HG02642 (cell line): ENCODE measurements around the gene REV1.

Experiments used
- ATAC-seq: cut with Tn5 transposase; IDR thresholded peaks from one replicate; pipeline ENCODE4 v1.9.1; 2021; ENCODE audit warnings: mild to moderate bottlenecking; ENCODE audit not compliant: unreplicated experiment, poor library complexity

The REV1 gene

DNA sequence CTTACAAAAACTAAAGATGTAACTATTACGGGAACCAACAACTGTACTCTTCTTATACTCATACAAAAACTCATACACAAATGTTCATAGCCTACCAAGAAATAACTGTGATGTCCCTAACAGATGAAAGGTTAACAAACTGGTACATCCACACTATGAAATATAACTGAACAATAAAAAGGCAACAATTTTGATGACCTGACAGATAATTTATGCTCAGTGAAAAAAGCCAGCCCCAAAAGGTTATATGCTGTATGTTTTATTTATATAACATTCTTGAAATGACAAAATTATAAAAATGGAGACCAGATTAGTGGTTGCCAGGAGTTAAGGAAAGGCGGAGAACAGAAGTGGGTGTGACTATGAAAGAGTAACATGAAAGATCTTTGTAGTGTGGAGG lies 31.3 kb downstream of the REV1 start:
- ATAC-seq = no peak

DNA sequence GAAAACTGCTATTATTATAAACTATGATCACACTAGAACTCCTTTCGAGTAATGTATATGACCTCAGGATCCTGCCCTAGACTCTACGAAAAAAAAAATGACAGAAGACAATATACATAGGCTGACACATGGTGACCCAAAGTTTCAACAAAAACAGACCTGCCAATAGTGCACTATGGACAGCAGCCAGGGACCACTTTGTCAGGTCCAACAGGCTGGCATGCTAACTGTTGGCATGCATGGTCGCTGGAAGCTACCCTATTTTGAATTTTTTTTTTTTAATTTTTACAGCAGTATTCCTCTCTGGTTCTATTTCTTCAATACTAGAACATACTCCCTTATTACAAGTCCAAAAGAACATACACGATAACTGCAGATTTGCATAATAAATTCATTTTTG lies 38.1 kb downstream of the REV1 start:
- ATAC-seq = no peak

DNA sequence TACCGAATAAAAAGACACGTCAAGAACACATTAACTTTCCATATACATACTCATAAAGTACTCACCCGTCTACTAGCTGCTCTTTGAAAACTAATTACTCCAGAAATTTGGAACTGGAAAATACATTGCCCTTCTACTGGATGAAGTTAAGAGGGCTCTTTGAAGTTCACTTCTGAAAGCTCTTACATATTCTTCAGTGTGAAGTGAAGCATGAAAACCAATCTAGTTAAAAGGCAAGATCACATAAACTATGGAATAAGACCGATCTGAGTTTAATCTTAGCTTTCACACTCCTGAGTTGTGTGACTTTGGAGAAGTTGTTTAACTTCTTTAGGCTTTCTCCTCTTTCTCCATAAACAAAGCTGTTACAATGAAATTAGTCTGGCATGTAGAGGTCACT lies 38.5 kb downstream of the REV1 start:
- no peak for ATAC-seq

DNA sequence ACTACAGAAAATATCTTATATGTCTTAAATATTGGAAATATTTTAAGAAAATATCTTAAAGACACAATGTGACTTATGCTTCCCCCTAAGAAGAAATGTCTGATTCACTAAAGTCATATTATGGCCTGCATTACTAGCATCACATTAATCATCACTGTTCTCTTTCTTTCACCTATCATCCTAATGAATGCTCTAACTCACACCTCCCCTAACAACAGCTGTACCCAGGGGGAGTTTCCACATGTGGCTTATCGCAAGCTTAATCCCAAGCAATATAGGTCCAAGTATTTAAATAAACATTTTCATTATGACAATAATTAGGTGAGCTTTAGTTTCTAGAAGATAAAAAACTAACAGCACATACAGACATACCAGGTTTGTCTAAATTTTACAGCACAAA lies 39.6 kb downstream of the REV1 start:
- no peak for ATAC-seq

DNA sequence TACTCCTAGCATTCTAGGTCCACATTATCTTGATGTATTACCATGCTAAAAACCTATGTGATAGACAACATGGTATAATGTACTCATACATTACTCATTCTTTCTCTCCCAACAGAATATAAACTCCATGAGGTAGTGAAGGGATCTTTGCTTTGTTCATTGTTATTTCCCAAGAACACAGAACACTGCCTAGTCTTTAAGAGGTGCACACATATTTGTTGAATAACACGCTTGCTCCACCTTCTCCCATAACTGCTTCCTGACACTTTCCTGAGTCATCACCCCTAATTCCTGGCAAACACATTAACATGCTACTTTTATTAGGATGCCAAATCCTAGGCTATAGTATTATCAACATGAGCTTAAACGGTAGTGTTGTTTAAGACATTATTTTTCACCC lies 41.3 kb downstream of the REV1 start:
- no peak for ATAC-seq

DNA sequence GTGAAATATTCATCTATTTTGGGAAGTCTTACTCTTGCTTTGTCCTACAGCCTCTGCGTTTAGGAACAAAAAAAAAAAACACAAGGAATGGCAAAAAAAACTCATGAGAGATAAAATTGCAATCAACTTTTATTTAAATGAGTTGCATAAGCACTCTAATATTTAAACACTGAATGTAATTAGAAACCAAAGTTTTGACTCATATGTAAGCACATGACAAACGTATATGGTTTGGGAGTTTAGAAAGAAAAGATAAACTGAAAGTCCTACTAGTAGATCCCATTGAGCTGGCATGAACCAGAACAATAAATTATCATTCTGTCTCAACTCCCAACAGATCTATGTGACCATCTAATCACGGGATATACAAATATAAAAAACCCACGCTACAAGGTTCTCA lies 44.8 kb downstream of the REV1 start:
- ATAC-seq = no peak

DNA sequence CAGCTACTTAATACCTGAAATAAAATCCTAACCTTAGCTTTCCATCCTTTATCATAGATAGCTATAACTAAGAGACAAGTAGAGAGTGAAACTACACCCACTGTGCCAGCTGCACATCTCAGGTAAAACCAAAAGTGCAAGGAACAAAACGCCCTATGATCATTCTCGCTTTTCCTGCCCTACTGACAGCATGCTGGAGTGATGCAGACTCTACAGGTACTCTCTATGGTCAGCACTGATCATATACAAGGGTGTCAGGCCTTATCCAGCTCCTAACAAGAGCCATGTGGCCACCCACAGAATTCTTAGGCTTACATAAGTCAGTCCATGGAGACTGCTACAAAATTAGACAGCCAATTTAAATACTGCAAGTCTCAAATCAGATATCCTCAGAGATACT lies 45.6 kb downstream of the REV1 start:
- peak; percentile 68 for ATAC-seq

DNA sequence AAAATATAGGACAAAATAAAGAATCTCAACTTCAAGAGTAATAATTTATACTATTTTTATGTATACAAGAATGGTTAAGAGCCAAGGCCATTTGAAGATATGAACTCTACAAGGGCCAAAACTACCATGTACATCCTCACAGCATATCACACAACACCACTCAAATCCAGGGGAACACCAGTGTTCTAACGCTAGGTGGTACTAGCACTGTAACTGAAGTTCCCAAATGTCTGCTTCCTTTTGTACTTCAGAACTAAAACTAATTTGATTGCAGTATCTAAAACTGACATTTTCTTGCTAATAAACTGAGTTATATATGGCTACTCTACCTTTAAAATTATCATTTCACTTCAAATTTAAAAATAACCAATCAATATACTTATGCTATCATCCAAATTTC lies 47.0 kb downstream of the REV1 start:
- no peak for ATAC-seq

DNA sequence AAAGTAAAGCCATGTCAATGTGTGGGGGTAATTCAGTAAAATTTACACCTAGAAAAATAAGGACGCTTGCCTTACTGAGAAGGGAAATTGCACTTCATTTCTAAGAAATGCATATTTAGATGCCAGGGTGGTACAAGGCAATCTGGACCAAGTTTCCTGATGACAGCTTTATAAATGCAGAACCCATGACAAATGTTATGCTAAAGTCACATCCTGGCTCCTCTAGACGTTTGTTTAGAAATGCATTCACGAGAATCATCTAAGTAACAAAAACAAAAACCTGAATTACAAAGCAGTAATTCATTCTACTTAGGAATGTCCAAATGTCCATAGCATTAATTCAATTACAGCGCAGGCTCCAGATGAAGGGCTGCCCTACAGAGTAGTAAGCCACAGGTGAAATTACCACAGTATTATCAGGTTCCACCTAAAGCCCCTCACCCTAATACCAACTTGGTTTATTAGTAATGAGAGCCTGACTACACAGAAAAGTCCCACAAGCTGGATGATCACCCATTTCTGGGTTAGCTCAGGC lies 49.8 kb downstream of the REV1 start:
- no peak for ATAC-seq

DNA sequence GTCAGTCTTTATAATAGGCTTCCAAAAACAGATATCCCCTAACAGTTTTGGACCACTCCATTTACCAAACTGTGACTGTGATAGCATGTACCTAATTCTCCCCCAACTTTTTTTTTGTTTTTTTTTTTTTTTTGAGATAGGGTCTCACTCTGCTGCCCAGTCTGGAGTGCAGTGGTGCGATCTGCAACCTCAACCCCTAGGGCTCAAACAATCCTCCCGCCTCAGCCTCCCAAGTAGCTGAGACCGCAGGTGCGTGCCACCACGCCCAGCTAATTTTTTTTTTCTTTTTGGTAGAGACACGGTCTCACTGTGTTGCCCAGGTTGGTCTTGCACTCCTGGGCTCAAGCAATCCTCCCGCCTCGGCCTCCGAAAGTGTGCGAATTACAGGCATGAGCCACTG lies 52.9 kb downstream of the REV1 start:
- no peak for ATAC-seq

DNA sequence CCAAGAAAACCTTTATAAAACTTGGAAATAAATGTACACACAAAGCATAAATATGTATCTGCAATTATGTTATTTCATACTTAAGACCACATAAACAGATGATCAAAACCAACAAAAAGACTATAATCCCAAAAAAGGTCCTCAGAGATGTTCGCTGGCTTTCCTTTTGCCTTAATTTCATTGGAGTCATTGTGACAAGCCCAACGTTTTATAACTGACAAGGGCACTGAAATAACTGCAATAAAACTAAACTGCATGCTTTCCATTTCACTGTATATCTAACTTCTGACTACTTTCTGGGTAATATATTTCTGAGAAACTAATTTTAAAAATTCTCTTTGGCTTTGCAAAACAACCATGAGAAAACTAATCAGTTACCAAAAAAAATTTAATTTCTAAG lies 56.5 kb downstream of the REV1 start:
- ATAC-seq = no peak

DNA sequence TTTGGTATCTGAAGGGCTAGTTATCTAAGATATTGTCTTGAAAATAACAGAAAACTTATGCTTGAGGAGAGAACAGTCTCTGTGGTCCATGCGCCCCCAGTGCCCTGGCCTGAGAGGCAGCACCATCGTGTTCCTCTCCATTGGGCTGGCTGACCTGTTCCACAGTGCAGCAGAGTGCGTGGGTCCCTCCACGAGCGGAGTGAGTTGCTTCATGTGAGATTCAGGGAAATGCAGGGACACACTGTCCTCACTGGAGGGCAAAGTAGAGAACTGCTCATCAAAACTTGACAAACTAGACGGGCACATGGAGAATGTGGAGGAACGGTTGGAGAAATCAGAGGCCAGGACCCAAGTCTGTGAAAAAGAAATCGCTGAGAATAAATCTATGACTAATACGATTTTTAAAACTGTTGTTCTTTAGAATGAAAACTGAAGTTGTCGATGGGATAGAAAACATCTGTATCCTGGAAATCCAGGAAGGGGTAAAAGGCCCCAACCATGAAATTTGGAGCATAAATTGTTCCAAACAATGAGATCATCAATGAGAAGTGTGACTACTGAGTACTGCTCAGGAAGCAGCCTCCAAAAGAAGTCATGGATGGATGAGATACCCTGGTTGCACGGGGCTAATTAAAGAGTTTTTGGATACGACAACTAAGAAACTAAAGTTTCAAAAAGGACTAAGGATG lies 58.1 kb downstream of the REV1 start:
- ATAC-seq = no peak

DNA sequence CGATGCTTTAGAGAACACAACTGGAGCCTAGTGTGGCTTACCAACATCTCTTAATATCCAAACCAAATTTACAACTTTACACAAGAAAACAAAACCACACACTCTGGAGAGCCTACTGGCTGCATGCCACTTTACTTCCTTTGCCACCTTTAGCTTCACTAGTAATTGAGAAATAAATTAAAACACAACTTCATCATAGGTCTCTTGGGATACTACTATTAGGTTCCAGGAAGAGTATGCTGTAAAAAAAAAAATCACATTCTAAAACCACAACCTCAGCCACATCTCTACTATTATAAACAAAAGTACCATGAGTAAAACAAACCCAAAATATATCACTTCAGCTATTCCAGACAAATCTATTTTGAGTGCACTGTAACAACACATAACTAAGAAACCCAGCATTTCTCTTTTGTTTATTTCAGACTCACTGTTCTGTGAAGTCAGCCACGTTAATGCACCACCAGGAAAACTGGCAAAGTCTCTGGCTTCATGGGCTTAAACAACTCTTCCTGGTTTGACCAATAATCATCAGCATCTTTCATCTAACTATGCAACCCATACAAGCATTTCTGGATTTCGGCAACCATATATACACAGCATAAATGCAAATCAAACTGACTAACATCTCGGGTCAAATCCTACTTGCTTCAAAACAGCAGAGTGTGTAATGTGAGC lies 59.1 kb downstream of the REV1 start:
- ATAC-seq = no peak

DNA sequence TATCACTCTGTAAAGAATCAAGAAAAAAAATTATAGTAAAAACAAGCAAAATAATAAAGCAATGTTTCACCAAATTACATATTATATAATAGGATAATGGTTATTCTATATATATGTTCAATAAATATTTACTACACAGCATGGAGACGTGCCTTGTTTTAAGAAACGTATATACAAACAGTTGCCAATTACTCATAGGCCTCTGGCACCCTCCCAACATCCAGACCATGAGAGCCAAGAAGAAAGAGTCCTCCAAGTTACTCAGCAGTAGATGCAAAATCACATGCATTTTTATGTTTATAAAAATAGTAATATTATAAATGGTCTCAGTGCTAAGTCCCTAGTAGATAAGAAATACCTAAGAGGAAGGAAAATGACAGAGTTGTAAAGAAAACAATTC lies 64.8 kb downstream of the REV1 start:
- ATAC-seq = no peak

DNA sequence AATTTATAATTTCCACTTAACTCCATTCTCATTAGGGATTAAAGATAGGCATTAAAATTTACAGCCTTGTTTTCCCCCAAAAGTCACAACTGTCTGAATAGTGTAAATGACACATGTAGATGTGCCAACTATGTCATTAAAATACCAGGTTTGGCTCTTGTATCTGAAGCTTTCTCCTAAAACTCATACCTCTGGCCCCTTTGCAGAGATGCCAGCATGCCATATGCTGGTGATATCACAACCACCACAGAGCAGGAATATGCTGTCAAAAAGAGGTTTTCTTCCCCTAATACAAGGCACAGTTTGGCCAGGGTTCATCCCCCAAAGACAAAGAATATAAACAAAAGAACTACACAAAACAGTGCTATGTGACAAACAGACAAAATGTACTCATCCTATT lies 65.4 kb downstream of the REV1 start:
- no peak for ATAC-seq

DNA sequence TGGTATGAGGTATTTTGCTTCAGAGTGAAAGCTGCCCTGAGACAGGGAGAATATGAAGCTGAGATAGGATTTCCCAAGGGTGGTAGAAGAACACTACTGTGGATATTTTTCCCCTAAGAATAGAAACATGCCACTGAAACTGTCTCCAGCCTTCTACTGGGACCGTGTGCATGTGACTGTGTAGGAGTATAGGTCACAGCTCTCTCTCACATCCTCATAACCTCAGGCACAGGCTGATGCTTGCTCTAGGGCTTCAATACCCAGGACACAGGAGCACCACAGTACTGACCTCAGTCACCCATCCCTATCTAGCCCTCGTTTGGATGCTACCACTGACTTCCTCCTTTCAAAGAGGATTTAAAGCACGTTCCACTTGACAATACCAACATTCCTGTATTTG lies 67.2 kb downstream of the REV1 start:
- ATAC-seq = no peak

DNA sequence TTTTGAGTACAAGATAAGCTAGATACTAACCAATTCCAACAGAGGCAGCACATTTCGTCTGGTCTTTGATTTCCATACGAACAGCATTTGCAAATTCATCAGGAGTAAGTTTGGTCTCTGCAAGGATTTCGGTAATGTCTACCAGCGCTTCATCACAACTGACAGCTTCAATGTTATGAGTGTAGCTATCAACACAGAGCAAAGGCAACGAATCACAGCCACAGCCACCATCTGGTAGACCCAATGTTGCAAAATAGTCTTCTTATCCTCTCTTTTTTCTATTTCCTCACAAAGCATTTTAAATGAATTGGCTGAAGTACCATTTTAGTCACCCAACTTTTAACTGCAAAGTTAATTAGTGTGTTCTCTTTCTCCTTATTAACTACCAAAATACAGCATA lies 68.3 kb downstream of the REV1 start:
- no peak for ATAC-seq

DNA sequence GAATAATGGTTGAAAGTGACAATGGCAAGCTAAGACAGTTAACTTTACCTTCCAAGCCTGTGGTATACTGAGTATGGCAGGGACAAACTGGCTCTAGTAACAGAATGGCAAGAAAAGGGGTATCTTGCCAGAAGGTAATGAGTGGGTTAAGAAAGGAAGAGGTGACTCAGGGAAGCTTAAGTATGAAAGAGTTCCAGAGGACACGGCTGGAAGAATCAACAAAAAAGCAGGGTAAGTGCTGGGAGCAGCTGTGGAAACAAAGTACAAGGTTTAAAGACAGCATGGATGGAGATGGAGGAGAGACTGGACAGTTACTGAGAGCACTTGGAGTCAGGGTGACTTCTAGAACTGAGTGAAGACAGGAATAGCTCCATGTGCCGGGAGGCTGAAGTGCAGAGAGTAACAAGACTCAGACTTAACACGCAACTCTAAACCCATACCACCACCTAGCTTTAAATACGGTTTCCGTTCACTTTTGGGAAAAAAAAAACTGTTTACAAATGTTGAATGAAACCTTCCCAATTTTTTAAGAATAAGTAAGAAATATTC lies 69.0 kb downstream of the REV1 start:
- ATAC-seq = no peak

DNA sequence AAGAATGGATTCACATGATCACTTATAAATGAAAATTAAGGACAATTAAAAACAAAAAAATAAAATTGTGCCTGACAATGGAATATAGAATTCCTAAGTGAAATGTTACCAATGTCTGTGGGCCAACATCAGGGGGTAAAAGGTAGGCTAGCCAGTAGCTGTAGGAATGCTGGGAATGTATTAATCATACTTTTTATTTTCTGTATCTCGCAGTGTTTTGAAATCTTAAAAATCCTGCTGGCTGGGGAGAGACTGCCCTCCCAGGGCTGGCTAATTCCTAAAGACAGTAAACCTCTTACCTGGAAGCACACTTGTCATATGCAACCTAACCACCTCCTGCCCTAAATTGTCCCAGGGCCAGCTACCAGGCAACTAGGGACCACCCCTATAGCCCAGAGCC lies 69.8 kb downstream of the REV1 start:
- no peak for ATAC-seq

DNA sequence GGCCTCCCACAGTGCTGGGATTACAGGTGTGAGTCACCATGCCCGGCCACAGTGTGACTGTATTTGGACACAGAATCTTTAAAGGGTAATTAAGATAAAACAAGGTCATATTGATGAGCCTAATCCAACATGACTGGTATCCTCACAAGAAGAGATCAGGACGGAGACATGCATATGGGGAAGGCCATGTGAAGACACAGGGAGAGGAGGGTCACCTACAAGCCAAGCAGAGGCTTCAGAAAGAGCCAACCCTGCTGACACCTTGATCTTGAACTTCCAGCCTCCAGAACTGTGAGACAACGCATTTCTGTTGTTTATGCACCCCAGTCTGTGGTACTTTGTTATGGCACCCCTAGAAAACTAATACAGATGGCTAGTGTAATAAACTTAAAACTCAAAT lies 72.4 kb downstream of the REV1 start:
- no peak for ATAC-seq

DNA sequence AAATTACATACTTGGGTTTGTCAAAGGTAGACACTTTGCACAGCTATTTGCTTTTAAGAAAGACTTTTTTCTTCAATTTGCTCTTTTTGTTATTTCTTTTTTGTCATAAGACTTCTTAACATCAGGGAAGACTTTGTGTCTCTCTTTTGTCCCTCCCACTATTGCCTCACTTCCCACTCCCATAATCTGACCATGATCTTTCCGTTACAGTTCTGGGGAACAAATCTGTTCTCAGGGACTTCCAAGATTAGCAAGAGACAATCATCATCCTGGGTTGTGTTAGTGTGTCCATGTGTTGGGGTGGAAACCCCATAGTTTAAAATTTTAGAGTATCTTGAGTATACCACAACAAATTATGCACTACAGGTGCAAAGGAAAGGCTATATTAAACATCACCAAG lies 75.3 kb downstream of the REV1 start:
- no peak for ATAC-seq

DNA sequence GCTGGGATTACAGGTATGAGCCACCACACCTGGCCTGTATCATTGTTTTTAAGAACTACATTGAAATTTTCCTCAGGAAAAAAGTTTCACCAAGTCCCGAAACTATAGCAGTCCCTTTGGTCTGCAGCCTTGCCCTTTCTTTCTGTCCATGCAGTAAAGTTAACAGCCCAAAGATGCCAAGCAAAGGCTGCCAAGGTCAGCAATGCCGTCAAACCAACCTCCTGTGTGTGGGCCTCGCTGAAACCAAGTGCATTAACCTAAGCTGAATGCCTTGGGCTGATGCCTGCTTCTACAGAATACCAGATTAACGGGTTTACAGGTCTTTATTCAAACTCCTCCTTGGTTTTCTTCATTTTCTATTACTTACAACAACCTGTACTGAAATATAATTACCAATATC lies 79.5 kb downstream of the REV1 start:
- ATAC-seq = no peak
